GM23338 (cell line): ENCODE data around the gene PRSS36. TPM values are rescaled to one million over a fixed set of nuclear protein-coding genes. Genes with fewer than 3 reads are reported as not detected.
"Not testable (repeated sequence)": the region's sequence is repeated elsewhere in the genome, so short reads cannot be mapped to it uniquely, and the experiment has no call there.

Experiments
- ATAC-seq: fragments of 200-7000 bp; cut with Tn5 transposase; 3 replicates; pipeline ENCODE4 v1.9.1; 2020
- DNase-seq: peaks from one replicate; pipeline ENCODE4 v3.0.0-alpha.2; 2015; ENCODE audit warnings: low spot score
- H2AFZ ChIP-seq: fragments of 200-600 bp; sonication (generic); 2 replicates; pipeline ENCODE4 v1.8.0; 2016; ENCODE audit warnings: antibody characterized with exemption, mild to moderate bottlenecking, moderate library complexity
- H3F3A ChIP-seq: fragments of 200-600 bp; sonication (generic); replicated peaks from 2 replicates; pipeline ENCODE4 v1.8.0; 2017; ENCODE audit warnings: antibody characterized with exemption, mixed run types, low read depth
- H3K27ac ChIP-seq: fragments of 200-600 bp; sonication (generic); 2 replicates; pipeline ENCODE4 v1.6.1; 2016; ENCODE audit warnings: low read depth
- H3K27me3 ChIP-seq: fragments of 200-600 bp; sonication (generic); 2 replicates; pipeline ENCODE4 v1.8.0; 2016; ENCODE audit warnings: mild to moderate bottlenecking, mixed run types, moderate library complexity; ENCODE audit not compliant: insufficient read depth
- H3K36me3 ChIP-seq: fragments of 200-600 bp; sonication (generic); 2 replicates; pipeline ENCODE4 v1.8.0; 2016; ENCODE audit warnings: mild to moderate bottlenecking; ENCODE audit not compliant: insufficient read depth
- H3K4me1 ChIP-seq: fragments of 200-600 bp; sonication (generic); 2 replicates; pipeline ENCODE4 v1.8.0; 2016; ENCODE audit warnings: mild to moderate bottlenecking, moderate library complexity; ENCODE audit not compliant: insufficient read depth
- H3K4me2 ChIP-seq: fragments of 200-600 bp; sonication (generic); 2 replicates; pipeline ENCODE4 v1.7.1; 2017; ENCODE audit warnings: mixed run types
- H3K4me3 ChIP-seq: fragments of 200-600 bp; sonication (generic); 2 replicates; pipeline ENCODE4 v1.6.1; 2016; ENCODE audit warnings: mixed run types
- H3K79me2 ChIP-seq: fragments of 200-600 bp; sonication (generic); replicated peaks from 2 replicates; pipeline ENCODE4 v1.8.0; 2017; ENCODE audit warnings: mild to moderate bottlenecking; ENCODE audit not compliant: insufficient read depth
- H3K9me2 ChIP-seq: fragments of 200-600 bp; sonication (generic); 2 replicates; pipeline ENCODE4 v1.8.0; 2017; ENCODE audit not compliant: insufficient read depth
- H4K20me1 ChIP-seq: fragments of 200-600 bp; sonication (generic); replicated peaks from 2 replicates; pipeline ENCODE4 v1.8.0; 2017; ENCODE audit warnings: mild to moderate bottlenecking; ENCODE audit not compliant: insufficient read depth
- H3K27ac Mint-ChIP-seq: 2 replicates; pipeline ENCODE4 v1.8.0; 2020; ENCODE audit warnings: inconsistent platforms, mild to moderate bottlenecking, moderate library complexity, mixed read lengths
- H3K27me3 Mint-ChIP-seq: 3 replicates; pipeline ENCODE4 v1.8.0; 2022; ENCODE audit warnings: low read depth, mild to moderate bottlenecking, moderate library complexity, mixed read lengths, inconsistent platforms; ENCODE audit not compliant: insufficient read depth, poor library complexity
- H3K36me3 Mint-ChIP-seq: 3 replicates; pipeline ENCODE4 v1.8.0; 2021; ENCODE audit warnings: low read depth, mild to moderate bottlenecking, inconsistent platforms, moderate library complexity, mixed read lengths
- H3K4me1 Mint-ChIP-seq: 3 replicates; pipeline ENCODE4 v1.8.0; 2020; ENCODE audit warnings: mild to moderate bottlenecking, inconsistent platforms, mixed read lengths
- H3K4me3 Mint-ChIP-seq: 3 replicates; pipeline ENCODE4 v1.8.0; 2021; ENCODE audit warnings: moderate library complexity, mild to moderate bottlenecking, inconsistent platforms, mixed read lengths
- H3K9me3 Mint-ChIP-seq: 3 replicates; pipeline ENCODE4 v1.8.0; 2020; ENCODE audit warnings: moderate library complexity, mild to moderate bottlenecking, inconsistent platforms, mixed read lengths
- EZH2 ChIP-seq: fragments of 200-600 bp; sonication (generic); IDR thresholded peaks from one replicate; pipeline ENCODE4 v1.8.0; 2017; ENCODE audit warnings: antibody characterized with exemption, mild to moderate bottlenecking, low read depth; ENCODE audit not compliant: unreplicated experiment
- EZH2phosphoT487 ChIP-seq: fragments of 200-600 bp; sonication (generic); IDR thresholded peaks from one replicate; pipeline ENCODE4 v1.8.1; 2018; ENCODE audit warnings: antibody characterized with exemption; ENCODE audit not compliant: unreplicated experiment
- JUNB ChIP-seq: IDR thresholded peaks from one replicate; pipeline ENCODE4 v1.6.1; 2016; ENCODE audit warnings: antibody characterized with exemption; ENCODE audit not compliant: unreplicated experiment
- NANOG ChIP-seq: IDR thresholded peaks from 2 replicates; pipeline ENCODE4 v1.6.1; 2016; ENCODE audit warnings: antibody characterized with exemption, borderline replicate concordance
- REST ChIP-seq: IDR thresholded peaks from one replicate; pipeline ENCODE4 v1.6.1; 2018; ENCODE audit warnings: antibody characterized with exemption; ENCODE audit not compliant: unreplicated experiment
- STAT1 ChIP-seq: IDR thresholded peaks from one replicate; pipeline ENCODE4 v1.6.1; 2016; ENCODE audit warnings: antibody characterized with exemption; ENCODE audit not compliant: unreplicated experiment
- polyA plus RNA-seq: library from polyadenylated mRNA; unstranded; fragments of >200 nt; fragmentation: Nextera tagmentation; extraction: Ambion mirVana; gene quantifications from 2 replicates; pipeline ENCODE4 v1.2.1, GENCODE V29; 2016
- total RNA-seq: library from RNA; depleted of rRNA; stranded (reverse); fragments of >200 nt; shearing (Covaris generic); gene quantifications from 2 replicates; pipeline ENCODE4 v1.2.3, GENCODE V29; 2014

The PRSS36 gene
- total and polyA plus RNA-seq, 2 experiments from 2014 or later, result 0.91 to 1.4 TPM

- H3K27ac Mint-ChIP-seq, H3K36me3 Mint-ChIP-seq, H3K4me3 ChIP-seq, ATAC-seq, H2AFZ ChIP-seq, H3K36me3 ChIP-seq, H3K79me2 ChIP-seq, H4K20me1 ChIP-seq, DNase-seq, H3K4me3 Mint-ChIP-seq, H3K9me3 Mint-ChIP-seq, H3K9me2 ChIP-seq: not testable (repeated sequence)
- Mint-ChIP-seq H3K27me3 (peaks cover 40% of the 10 kb centered on the region), H3K4me1 (peaks cover 37% of the 10 kb centered on the region)
- Histone ChIP-seq H3K4me1 (peaks cover 20% of the 10 kb centered on the region), H3K4me2 (peak overlapping the region; percentile 74), H3F3A (0 out of 2 replicates have a peak, but pooled peaks cover 14% of the 10 kb centered on the region), H3K27me3 (peaks cover 21% of the 10 kb centered on the region), H3K27ac (peak overlapping the region; percentile 80; the same call in 1 of the 2 replicates)
Measured at GRCh38 chr16:31141071-31141469, 8.8 kb downstream of the PRSS36 start.

GRCh38 chr16:31138621-31139578 is 11.0 kb downstream of the PRSS36 start:
- Histone ChIP-seq H3K27ac (peak overlapping the region; percentile 74), H3F3A (0 out of 2 replicates have a peak, but pooled peaks cover 9% of the 10 kb centered on the region), H3K27me3 (peaks cover 14% of the 10 kb centered on the region), H3K9me2 (no peaks in the 10 kb centered on the region), H3K4me1 (peaks cover 25% of the 10 kb centered on the region), H2AFZ (peak overlapping the region; percentile 85), H3K36me3 (no peaks in the 10 kb centered on the region), H3K4me3 (peak overlapping the region; percentile 23; the same call in 1 of the 2 replicates), H3K4me2 (peak overlapping the region; percentile 66), H3K79me2 (peaks cover 3% of the 10 kb centered on the region; the same call in 1 of the 2 replicates), H4K20me1 (no peaks in the 10 kb centered on the region; the same call in 1 of the 2 replicates)
- Mint-ChIP-seq H3K27me3 (peaks cover 33% of the 10 kb centered on the region), H3K36me3 (peaks cover 3% of the 10 kb centered on the region), H3K9me3 (no peaks in the 10 kb centered on the region; the same call in 2 of the 3 replicates), H3K27ac (peak overlapping the region; percentile 59), H3K4me1 (peaks cover 49% of the 10 kb centered on the region), H3K4me3 (no peak overlapping the region; the same call in 2 of the 3 replicates)
- no peak for TF ChIP-seq EZH2phosphoT487
- no peak for TF ChIP-seq EZH2
- no peak for TF ChIP-seq STAT1
- peak; percentile 29 for TF ChIP-seq REST
- no peak for TF ChIP-seq JUNB
- TF ChIP-seq NANOG, result no peak
- ATAC-seq (peak; percentile 4), DNase-seq (peak; percentile 69)

GRCh38 chr16:31136822-31137499 is 12.9 kb downstream of the PRSS36 start:
- H2AFZ ChIP-seq, H3K4me2 ChIP-seq, H3K4me3 Mint-ChIP-seq, H3K79me2 ChIP-seq, H3K9me3 Mint-ChIP-seq, H3K36me3 ChIP-seq, ATAC-seq, H3K27ac Mint-ChIP-seq, DNase-seq, H3K4me3 ChIP-seq, H3K27ac ChIP-seq, H3K27me3 ChIP-seq, H3K9me2 ChIP-seq, H4K20me1 ChIP-seq, H3F3A ChIP-seq: not testable (repeated sequence)
- Mint-ChIP-seq H3K27me3 (peaks cover 34% of the 10 kb centered on the region), H3K36me3 (peaks cover 22% of the 10 kb centered on the region), H3K4me1 (peaks cover 65% of the 10 kb centered on the region)
- H3K4me1 ChIP-seq, result peaks cover 35% of the 10 kb centered on the region
